Limb (tissue), 2 donors: ENCODE measurements around the gene ATXN1.
"Not testable (repeated sequence)": the region's sequence is repeated elsewhere in the genome, so short reads cannot be mapped to it uniquely, and the experiment has no call there.

Source experiments
- DNase-seq, 2 donors: peaks; one replicate each; pipeline ENCODE4 v3.0.0-alpha.2; 2016; ENCODE audit errors: extremely low spot score in 2 of 2

The ATXN1 gene

GRCh38 chr6:16288163-16288562 lies 473.1 kb downstream of the ATXN1 start:
- no peak for DNase-seq

DNA sequence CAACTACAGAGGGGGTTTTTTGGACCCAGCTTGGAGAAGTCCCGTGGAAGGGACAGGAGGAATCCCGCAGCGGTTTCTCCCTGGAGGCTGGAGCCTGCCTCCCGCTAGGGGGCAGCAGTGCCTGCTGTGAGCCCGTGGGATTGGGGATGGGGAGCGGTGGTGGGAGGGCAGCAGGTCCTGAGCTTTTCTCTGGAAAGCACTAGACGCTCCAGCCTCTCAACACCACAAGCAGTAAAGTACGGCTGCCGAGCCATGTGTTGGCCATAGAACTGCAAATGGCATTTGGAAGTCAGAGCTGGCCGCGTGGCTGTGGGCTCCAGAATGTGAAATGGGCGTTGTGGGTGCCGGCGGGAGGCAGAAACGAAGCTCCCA lies 475.1 kb downstream of the ATXN1 start:
- DNase-seq, result peak in 1 of 2 donors; percentile 60

GRCh38 chr6:16285467-16286150 lies 475.7 kb downstream of the ATXN1 start:
- no peak for DNase-seq

GRCh38 chr6:16284472-16284871 lies 476.8 kb downstream of the ATXN1 start:
- no peak for DNase-seq

DNA sequence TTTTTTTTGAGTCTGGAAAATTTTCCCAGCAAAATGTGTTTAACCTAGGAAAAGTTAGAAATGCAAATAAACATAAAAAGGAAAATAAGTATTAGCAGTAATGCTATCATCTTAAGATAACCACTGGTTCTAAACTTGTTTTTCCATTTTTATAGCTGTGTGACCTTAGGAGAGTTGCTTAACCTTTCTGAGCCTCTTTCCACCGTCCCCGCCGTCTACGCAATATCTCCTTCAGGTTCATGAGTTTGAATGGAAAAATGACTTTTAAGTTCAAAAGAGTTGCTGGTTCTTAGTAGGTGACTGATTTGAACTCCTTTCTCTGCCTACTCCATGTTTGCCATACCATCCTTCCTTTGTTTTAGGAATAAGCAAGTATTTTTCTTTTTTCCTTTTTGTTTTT lies 478.9 kb downstream of the ATXN1 start:
- no peak for DNase-seq

DNA sequence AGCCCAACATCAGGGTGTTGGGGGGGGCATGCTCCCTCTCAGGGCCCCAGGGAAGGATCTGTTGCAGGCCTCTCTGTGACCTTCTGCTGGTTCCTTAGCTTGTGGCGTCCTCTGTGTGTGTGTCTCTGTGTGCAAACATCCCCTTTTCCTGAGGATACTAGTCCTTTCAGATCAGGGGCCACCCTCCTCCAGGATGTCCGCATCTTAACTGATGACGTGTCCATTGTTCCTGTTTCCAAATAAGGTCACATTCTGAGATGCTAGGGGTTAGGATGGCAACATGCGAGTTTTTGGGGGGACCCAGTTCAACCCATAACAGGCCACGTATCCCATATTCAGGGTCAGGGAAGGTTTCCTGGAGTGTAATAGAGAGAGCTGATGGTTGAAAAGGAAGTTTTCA lies 482.0 kb downstream of the ATXN1 start:
- DNase-seq, result no peak

DNA sequence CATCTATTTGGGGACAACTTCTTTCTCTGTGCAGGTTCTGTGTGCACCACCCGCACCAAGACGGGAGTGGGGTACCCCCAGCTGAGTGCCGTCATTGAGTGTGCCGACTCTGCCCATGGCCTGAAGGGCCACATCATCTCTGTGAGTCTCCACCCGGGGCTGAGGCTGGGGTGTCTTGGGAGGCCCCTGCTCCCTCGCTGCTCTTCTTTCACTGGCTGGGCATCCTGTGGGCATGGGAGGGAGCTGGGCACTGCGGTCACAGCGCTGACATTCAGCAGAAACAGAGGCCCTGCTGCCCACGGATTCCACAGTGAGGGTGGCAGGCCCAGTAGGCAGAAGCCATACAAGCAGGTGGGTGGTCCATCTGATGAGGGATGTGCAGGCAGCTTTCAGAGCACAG lies 482.5 kb downstream of the ATXN1 start:
- DNase-seq, result no peak

GRCh38 chr6:16278048-16278724 lies 483.1 kb downstream of the ATXN1 start:
- no peak for DNase-seq

DNA sequence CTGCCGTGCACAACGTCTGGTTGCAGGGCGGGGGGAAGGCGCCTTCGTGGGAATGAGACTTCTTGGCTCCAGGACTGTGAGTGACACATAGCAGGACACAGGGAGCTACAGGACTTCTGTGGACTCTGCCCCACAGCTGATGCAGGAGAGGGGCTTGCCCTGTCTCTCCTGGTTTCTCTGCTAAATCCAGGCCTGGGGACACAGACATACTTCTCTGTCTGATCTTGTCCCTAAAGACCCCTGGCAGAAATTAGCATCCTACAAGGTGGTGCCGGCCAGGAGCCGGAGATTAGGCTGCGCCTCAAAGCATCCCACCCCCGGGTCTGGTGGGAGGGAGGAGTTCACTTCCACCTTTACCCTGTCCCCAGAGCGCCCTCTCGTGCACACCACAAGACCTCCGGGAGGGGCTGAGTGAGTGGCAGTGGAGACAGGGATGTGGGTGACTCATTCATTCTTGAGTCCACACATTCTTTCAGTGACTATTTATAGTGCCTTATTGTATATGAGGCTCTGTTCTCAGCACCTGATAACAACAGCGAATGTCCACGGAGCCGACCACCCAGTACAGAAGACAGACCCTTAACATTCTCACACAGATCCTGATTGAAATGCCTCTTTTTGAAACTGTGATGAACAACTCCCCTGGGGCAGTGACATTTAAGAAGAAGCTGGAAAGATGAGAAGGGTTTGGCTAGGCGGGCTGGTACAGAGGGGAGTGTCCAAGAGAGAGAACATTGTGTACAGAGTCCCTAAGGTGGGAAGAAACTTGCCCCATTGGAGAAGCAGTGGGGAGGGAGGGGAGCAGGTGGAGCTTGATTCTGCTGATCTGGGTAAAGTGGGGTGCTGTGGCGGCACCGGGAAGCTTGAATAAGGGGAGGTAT lies 483.9 kb downstream of the ATXN1 start:
- peak; percentile 35 to 55 for DNase-seq

DNA sequence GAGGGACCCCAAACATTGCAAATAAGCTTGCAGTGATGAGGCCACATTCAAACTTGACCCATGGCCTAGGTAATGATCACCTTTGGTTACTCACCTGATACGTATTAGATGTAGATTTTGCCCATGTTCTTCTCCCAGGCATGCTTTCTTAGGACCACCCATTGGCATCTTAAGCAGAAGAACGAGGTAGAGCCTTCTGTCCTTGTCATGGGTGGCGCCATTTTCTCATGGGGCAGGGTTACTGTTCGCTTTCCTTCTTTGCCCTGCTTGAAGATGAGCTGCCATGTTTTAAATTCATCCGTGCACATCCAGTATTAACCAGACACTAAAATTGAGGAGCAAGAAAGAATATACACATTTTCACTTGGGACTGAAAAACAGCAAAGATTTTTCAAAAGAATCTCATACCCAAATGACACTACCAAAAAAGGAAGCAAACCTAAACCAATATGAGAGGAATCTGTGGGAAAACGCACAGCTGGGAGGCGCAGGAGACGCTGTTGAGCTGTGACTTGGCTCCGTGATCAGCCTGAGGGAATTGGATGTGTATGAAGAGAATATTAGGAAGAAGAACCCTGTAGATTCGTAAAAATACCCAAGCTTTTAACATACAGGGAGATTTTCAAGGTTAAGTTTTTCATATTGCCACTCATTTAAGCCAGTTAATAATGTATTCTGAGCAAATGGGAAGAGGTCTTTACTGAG lies 486.2 kb downstream of the ATXN1 start:
- DNase-seq, result no peak

DNA sequence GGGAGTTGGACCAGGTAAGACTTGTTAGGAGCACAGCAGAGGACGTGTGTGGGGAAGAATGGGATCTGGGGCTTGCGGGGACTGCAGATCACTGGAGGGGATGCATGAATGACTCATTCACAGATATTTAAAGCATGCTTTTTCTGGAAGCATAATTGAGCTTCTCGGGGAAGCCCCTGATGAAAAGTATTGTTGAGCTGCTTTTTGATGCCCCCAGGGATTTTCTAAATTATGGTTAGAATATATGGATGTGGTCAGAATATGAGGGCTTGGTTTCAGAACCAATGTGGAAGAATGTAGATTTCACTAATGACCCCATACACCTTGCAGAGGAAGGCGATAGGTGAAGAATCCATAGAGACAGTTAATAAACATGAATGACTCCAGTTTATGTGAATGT lies 486.8 kb downstream of the ATXN1 start:
- DNase-seq, result no peak

- DNase-seq, result peak; percentile 54 to 82
Observed at GRCh38 chr6:16273256-16273655, 488.0 kb downstream of the ATXN1 start.

- no peak for DNase-seq
Observed at GRCh38 chr6:16272201-16272600, 489.1 kb downstream of the ATXN1 start.

DNA sequence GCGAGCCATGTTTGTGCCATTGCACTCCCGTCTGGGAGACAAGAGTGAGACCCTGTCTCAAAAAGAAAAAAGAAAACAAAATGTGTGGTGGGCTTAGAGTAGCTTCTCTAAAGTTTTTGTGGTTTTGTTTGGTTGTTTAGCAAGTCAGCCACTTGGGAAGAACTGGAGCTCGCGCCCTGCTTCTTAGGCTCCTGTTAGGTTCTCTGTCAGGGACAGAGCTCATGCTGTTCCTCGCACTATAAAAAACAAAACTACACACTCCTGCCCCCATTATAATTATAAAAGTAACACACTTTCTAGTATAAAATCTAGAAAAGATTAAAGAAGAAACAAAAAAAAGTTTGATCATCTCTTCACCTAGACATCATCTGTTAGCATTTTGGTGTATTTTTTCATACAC lies 489.8 kb downstream of the ATXN1 start:
- no peak for DNase-seq

DNA sequence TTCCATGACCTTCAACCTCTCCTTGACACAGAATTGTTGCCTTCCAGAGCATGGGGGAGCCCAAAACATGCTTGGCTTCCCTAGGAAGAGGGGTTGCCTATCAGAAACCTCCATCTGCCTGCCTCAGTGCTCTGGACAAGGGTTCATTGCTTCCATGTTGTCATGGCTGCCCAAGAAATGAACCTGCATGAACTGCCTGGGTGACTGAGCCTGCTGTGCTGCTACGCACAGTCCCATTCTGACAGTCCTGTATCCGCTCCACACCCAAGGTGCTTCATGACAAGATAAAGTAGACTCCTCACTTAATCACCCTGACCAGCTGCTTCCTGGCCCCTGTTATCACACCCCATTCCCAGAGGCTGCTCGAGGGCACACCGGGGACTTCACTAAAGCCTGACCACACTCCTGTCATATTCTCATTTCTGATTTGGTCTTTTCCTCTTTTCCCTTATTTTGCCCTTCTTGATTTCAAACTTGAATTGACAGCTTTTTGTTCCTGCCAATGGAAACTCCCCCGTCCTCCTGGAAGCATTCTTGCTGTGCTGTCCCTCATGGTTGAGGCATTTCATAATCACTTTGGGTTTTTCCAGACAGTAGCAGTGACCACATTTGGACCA lies 491.0 kb downstream of the ATXN1 start:
- DNase-seq, result no peak

GRCh38 chr6:16269442-16270070 lies 491.7 kb downstream of the ATXN1 start:
- DNase-seq, result not testable (repeated sequence)

DNA sequence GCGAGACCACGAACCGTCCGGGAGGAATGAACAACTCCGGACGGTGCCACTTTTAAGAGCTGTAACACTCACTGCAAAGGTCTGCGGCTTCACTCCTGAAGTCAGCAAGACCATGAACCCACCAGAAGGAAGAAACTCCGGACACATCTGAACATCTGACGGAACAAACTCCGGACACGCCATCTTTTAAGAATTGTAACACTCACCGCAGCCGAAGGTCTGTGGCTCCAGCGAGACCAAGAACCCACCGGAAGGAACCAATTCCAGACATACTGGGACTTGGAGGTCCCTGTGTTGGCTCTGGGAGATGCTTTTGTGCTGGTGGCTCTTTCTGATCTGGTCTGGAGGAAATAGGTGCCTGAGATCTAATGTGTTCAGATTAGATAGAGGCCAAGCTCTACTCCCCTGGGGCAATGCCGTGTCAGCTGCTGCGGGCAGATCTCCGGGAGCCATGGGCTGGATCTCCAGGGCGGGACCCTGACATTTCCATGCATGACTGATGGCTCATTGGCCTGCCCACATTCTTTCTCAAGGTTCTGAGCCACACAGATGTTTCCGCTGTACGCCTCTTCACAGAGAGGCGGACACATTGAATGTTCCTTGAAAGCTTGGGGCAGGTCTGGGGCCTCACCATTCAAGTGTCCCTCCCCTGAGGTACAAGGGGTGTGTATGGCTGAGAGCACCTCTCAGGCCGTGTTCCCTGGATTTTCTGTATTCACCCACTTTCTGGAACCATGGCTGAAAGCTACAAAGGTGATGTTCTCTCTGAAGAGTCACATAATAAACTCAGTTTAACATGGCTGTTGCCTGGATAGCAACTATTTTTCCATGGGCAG lies 493.6 kb downstream of the ATXN1 start:
- no peak for DNase-seq

- no peak for DNase-seq
Observed at GRCh38 chr6:16265351-16266341, 495.6 kb downstream of the ATXN1 start.

DNA sequence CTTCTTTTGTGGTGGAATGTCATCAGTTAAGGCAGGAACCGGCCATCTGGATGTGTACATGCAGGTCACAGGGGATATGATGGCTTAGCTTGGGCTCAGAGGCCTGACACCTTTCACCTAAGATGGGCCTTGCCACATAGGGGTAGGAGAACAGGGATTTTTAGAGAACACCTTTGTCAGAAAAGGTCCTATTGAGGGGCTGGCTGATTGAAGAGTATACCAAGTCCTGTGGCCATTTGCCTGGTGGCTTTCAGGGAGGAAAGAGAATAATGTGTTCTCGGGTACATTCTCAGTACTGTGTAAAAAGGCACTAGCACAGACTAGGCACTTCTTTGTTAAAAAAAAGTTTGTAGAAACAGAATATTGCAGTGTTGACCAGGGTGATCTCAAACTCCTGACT lies 496.5 kb downstream of the ATXN1 start:
- DNase-seq, result no peak
